ENCODE results near the gene UBXN7.
"Not testable (repeated sequence)": the region's sequence is repeated elsewhere in the genome, so short reads cannot be mapped to it uniquely, and the experiment has no call there.

UBXN7 gene

GRCh38 chr3:196414469-196414868 lies 17.8 kb downstream of the UBXN7 start:
- DNase-seq, result no peak

GRCh38 chr3:196412704-196413103 lies 19.5 kb downstream of the UBXN7 start:
- no peak for DNase-seq

GRCh38 chr3:196409409-196409808 lies 22.8 kb downstream of the UBXN7 start:
- no peak for DNase-seq

- DNase-seq, result no peak
Observed at GRCh38 chr3:196408565-196409300, 23.5 kb downstream of the UBXN7 start.

GRCh38 chr3:196406811-196407470 lies 25.3 kb downstream of the UBXN7 start:
- no peak for DNase-seq

GRCh38 chr3:196400331-196400730 lies 31.9 kb downstream of the UBXN7 start:
- DNase-seq, result no peak

GRCh38 chr3:196399485-196399945 lies 32.7 kb downstream of the UBXN7 start:
- DNase-seq, result no peak

- no peak for DNase-seq
Observed at GRCh38 chr3:196398782-196399181, 33.4 kb downstream of the UBXN7 start.

- DNase-seq, result no peak
Observed at GRCh38 chr3:196397941-196398340, 34.3 kb downstream of the UBXN7 start.

GRCh38 chr3:196390116-196390515 lies 42.1 kb downstream of the UBXN7 start:
- DNase-seq, result no peak

GRCh38 chr3:196388956-196389355 lies 43.3 kb downstream of the UBXN7 start:
- no peak for DNase-seq

GRCh38 chr3:196387941-196388340 lies 44.3 kb downstream of the UBXN7 start:
- DNase-seq, result not testable (repeated sequence)

GRCh38 chr3:196386797-196387196 lies 45.4 kb downstream of the UBXN7 start:
- DNase-seq, result not testable (repeated sequence)

- DNase-seq, result not testable (repeated sequence)
Observed at GRCh38 chr3:196386034-196386433, 46.2 kb downstream of the UBXN7 start.

GRCh38 chr3:196385446-196385845 lies 46.8 kb downstream of the UBXN7 start:
- DNase-seq, result not testable (repeated sequence)

- no peak for DNase-seq
Observed at GRCh38 chr3:196378146-196378841, 53.9 kb downstream of the UBXN7 start.

GRCh38 chr3:196377321-196377720 lies 54.9 kb downstream of the UBXN7 start:
- DNase-seq, result no peak

- no peak for DNase-seq
Observed at GRCh38 chr3:196365736-196366135, 66.5 kb downstream of the UBXN7 start.

- DNase-seq, result no peak
Observed at GRCh38 chr3:196360586-196360985, 71.6 kb downstream of the UBXN7 start.

GRCh38 chr3:196358540-196358939 lies 73.7 kb downstream of the UBXN7 start:
- not testable (repeated sequence) for DNase-seq

- DNase-seq, result peak; percentile 28
Observed at GRCh38 chr3:196357905-196358304, 74.3 kb downstream of the UBXN7 start.

- DNase-seq, result no peak
Observed at GRCh38 chr3:196356556-196356955, 75.7 kb downstream of the UBXN7 start.

GRCh38 chr3:196355668-196356067 lies 76.6 kb downstream of the UBXN7 start:
- DNase-seq, result no peak

GRCh38 chr3:196354132-196354531 lies 78.1 kb downstream of the UBXN7 start:
- DNase-seq, result no peak

Measured in CD4-positive, alpha-beta T cell treated with Interleukin-21 for 1 hour (primary cell).